ENCODE measurements around the gene BASP1.
"Not testable (repeated sequence)": the region's sequence is repeated elsewhere in the genome, so short reads cannot be mapped to it uniquely, and the experiment has no call there.

The BASP1 gene

GRCh38 chr5:17312358-17312757 is 94.9 kb downstream of the BASP1 start:
- in situ Hi-C loops (cut with MboI; ENCODE audit: low sequenced_read_pairs), result no loop called here

DNA sequence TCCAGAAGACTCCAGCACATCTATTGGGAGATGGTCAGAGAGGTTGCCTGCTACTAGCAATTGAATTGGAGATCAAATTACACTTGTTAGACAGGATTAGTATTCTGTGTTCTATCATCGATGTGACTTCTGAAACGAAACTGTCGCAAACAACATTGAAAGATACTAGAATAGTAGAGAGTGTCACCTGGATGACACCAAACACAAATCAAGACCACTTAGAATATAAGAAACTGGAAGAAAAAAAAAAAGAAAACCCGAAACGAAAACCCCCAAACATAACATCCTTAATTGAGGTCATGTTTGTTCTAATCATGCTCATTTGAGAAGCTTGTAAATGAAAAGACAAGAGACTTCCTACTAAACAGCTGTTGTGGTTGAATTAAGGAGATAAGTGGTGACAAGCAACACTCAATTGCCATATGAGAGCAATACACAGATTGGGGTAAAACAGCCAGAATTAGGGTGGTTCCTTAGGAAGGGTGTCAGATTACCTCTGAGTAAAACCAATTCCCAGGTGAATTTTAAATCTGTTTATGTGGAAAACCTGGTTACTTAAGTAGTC is 97.6 kb downstream of the BASP1 start:
- in situ Hi-C loops (cut with MboI; ENCODE audit: low sequenced_read_pairs), result no loop called here

DNA sequence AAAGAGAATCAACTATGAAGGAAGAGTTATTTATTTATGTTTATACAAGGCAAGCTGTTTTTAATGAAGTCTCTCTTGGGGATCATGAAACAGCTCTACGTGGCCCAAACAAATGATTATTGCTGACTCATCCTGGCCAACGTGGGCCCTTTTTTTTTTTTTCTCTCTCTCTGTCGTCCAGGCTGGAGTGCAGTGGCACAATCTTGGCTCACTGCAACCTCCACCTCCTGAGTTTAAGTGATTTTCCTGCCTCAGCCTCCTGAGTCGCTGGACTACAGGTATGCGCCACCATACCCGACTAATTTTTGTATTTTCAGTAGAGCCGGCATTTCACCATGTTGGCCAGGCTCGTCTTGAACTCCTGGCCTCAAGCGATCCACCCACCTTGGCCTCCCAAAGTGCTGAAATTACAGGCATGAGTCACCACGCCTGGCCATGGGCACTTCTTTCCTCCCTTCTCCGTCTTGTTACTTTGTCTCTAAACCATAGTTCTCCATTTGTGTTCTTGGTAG is 98.3 kb downstream of the BASP1 start:
- in situ Hi-C loops (cut with MboI; ENCODE audit: low sequenced_read_pairs), result no loop called here

DNA sequence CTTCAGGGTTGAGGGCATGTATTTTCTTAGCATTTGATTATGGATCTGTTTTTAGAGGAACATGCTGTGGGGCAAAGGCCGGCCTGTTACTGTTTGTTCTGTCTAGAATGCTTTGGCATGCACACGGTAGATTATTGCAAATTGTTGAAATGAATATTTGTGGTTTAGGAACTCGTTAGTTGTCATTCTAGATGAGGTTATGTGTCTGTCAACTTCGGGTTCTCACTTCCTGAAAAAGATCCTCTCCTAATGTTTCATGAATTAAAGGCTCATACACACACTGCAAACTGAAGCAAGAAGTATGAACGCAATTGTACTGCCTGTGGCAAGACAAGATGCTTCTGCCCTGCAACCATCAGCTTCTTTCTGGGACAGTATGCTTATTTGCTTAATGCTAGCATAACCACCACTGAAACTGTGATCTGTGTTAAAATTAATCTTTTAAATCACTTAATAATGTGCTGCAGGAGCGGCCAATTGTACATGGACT is 99.6 kb downstream of the BASP1 start:
- in situ Hi-C loops (cut with MboI; ENCODE audit: low sequenced_read_pairs), result no loop called here

DNA sequence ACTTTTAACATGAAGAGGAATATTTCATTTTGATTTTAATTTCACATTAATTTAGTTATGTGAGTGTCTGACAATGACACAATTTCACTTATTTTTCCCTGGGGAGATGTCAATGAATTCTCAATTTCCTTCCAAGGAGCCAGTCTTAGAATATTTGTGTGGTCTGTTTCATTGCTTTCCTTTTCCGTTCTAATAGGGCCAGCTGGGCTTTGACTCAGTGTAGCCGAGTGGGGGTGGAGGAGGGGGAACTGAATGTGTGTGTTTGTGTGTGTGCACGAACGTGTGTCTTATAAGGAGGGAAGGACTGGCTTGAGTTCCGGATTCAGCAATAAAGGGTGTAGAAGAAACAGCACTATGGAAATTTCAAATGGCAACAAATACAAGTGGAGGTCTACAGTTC is 100.0 kb downstream of the BASP1 start:
- in situ Hi-C loops (cut with MboI; ENCODE audit: low sequenced_read_pairs), result no loop called here

DNA sequence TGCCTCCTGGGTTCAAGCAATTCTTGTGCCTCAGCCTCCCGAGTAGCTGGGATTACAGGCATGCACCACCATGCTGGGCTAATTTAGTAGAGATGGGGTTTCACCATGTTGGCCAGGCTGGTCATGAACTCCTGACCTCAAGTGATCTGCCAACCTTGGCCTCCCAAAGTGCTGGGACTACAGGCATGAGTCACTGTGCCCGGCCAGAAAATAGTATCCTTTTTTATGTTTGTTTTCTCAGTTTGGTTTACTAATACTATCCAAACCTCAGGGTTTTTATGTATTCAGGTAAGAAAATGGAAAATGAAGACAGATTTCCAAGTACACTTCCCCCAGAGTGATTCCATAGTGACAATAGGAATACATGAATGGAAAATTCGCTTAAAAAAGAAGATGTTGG is 101.7 kb downstream of the BASP1 start:
- in situ Hi-C loops (cut with MboI; ENCODE audit: low sequenced_read_pairs), result not testable (repeated sequence)

DNA sequence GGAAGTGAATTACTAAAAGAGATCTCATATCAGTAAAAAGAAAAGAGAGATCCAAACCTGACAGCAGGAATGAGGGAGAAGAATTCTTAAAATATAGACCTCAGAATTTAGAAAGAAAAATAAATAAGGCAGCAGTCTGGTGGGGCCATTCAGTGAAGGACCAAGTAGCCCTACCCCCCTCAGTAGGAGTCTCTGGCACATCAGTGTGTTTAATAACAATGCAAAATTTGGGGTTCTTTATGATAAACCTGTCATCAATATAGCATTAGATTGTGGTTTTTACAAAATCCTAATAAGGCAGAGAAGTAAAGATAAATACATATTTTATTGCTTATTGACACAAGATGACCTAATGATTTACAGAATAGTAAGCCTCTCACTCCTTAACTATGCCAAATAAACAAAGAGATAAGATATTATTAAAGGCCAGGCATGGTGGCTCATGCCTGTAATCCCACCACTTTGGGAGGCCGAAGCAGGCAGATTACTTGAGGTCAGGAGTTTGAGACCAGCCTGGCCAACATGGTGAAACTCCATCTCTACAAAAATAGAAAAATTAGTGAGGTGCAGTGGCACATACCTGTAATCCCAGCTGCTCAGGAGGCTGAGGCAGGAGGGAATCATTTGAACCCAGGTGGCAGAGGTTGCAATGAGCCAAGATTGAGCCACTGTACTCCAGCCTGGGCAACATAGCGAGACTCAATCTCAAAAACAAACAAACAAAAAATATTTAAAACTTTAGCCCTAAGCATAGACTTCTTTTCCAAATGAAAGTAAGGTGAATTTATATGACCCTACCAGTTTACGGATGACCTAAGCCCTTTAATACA is 108.6 kb downstream of the BASP1 start:
- in situ Hi-C loops (cut with MboI; ENCODE audit: low sequenced_read_pairs), result no loop called here

All from HL-60/S4 treated with retinoic acid at 250 ng/mL for 4 days and 3 days (cell line).